ENCODE results near the gene SQSTM1.
"Not testable (repeated sequence)": the region's sequence is repeated elsewhere in the genome, so short reads cannot be mapped to it uniquely, and the experiment has no call there.

SQSTM1 gene

GRCh38 chr5:179820483-179821297 lies at the start of gene SQSTM1:
Gene SQSTM1 (plus strand): TSS chr5:179820905. CDS start chr5:179820937, 32 bp downstream.
- DNase-seq: peak; percentile 5 to 90 (median 82)

- no peak for DNase-seq
Observed at GRCh38 chr5:179771311-179771895, 49.3 kb upstream of the SQSTM1 start.

GRCh38 chr5:179772351-179772750 lies 48.4 kb upstream of the SQSTM1 start:
- DNase-seq: no peak

- DNase-seq: no peak
Observed at GRCh38 chr5:179773686-179774040, 47.0 kb upstream of the SQSTM1 start.

GRCh38 chr5:179774442-179774841 lies 46.3 kb upstream of the SQSTM1 start:
- no peak for DNase-seq

GRCh38 chr5:179776411-179776938 lies 44.2 kb upstream of the SQSTM1 start:
- no peak for DNase-seq

GRCh38 chr5:179777456-179777855 lies 43.2 kb upstream of the SQSTM1 start:
- DNase-seq: no peak

GRCh38 chr5:179777909-179778308 lies 42.8 kb upstream of the SQSTM1 start:
- DNase-seq: no peak

GRCh38 chr5:179778591-179778990 lies 42.1 kb upstream of the SQSTM1 start:
- no peak for DNase-seq

GRCh38 chr5:179779826-179780225 lies 40.9 kb upstream of the SQSTM1 start:
- DNase-seq: no peak

- no peak for DNase-seq
Observed at GRCh38 chr5:179780362-179780761, 40.3 kb upstream of the SQSTM1 start.

GRCh38 chr5:179781846-179782245 lies 38.9 kb upstream of the SQSTM1 start:
- no peak for DNase-seq

GRCh38 chr5:179783128-179783527 lies 37.6 kb upstream of the SQSTM1 start:
- DNase-seq: no peak

- DNase-seq: no peak
Observed at GRCh38 chr5:179786861-179787260, 33.8 kb upstream of the SQSTM1 start.

- no peak for DNase-seq
Observed at GRCh38 chr5:179788193-179788854, 32.4 kb upstream of the SQSTM1 start.

- DNase-seq: not testable (repeated sequence)
Observed at GRCh38 chr5:179789278-179789677, 31.4 kb upstream of the SQSTM1 start.

- DNase-seq: peak in 6 of 58 donors; percentile 12 to 35 (median 28)
Observed at GRCh38 chr5:179791881-179792611, 28.7 kb upstream of the SQSTM1 start.

- DNase-seq: peak in 2 of 58 donors; percentile 14 to 36
Observed at GRCh38 chr5:179792612-179793467, 27.9 kb upstream of the SQSTM1 start.

- peak in 38 of 58 donors; percentile 25 to 68 (median 50) for DNase-seq
Observed at GRCh38 chr5:179793468-179794139, 27.1 kb upstream of the SQSTM1 start, which contains the start of gene LTC4S. Gene LTC4S (plus strand): TSS chr5:179793986. CDS start chr5:179794081, 95 bp downstream.

GRCh38 chr5:179794171-179794570 lies 26.5 kb upstream of the SQSTM1 start:
- no peak for DNase-seq
